ENCODE data around the gene PNKP.
A peak's percentile ranks its signal among the peaks of the same experiment; 100 is the strongest.

PNKP gene

GRCh38 chr19:49840321-49840720, 27.1 kb downstream of the PNKP start:
- no peaks in the 10 kb centered on the region for H3K79me1 ChIP-seq (ENCODE audit: low read depth, low read length)
- H3K9ac ChIP-seq (ENCODE audit: low read depth, low read length, poor library complexity): peak overlapping the region; percentile 31
- H4K91ac ChIP-seq (ENCODE audit: low read depth, low read length, poor library complexity): no peak overlapping the region
- no peak overlapping the region for H3K4ac ChIP-seq (ENCODE audit: low read length)
- H3K4me2 ChIP-seq (ENCODE audit: insufficient read depth, low read length, poor library complexity, severe bottlenecking): no peak overlapping the region
- no peak overlapping the region for H2BK5ac ChIP-seq (ENCODE audit: low read length)
- H3K23ac ChIP-seq (ENCODE audit: low read depth, low read length, poor library complexity): no peak overlapping the region
- H3K4me3 ChIP-seq (ENCODE audit: low read length in 2 of 2): no peak overlapping the region
- no peak overlapping the region for H4K8ac ChIP-seq (ENCODE audit: low read depth, low read length)
- no peaks in the 10 kb centered on the region for H3K27me3 ChIP-seq (ENCODE audit: control insufficient read depth in 3 of 3, insufficient read depth in 3 of 3, low read depth in 1 of 3, low read length in 3 of 3)
- H2BK15ac ChIP-seq (ENCODE audit: low read length): no peak overlapping the region
- no peaks in the 10 kb centered on the region for H3K9me3 ChIP-seq (replicated peaks in 1 of 2; ENCODE audit: control insufficient read depth in 2 of 2, insufficient read depth in 1 of 2, low read depth in 1 of 2, low read length in 2 of 2)
- H3K14ac ChIP-seq (ENCODE audit: low read length): no peak overlapping the region
- H3K18ac ChIP-seq (ENCODE audit: low read length): no peak overlapping the region
- no peak overlapping the region for H2AFZ ChIP-seq (ENCODE audit: low read length)
- peaks cover 44 to 76% of the 10 kb centered on the region in 2 donors for H3K36me3 ChIP-seq (replicated peaks in 1 of 2; ENCODE audit: control insufficient read depth in 2 of 2, insufficient read depth in 2 of 2, low read length in 2 of 2)
- H3K27ac ChIP-seq (replicated peaks; ENCODE audit: low read length): no peak overlapping the region
- no peak overlapping the region for H2AK5ac ChIP-seq (ENCODE audit: low read depth, low read length)
- no peaks in the 10 kb centered on the region for H3K4me1 ChIP-seq (ENCODE audit: control insufficient read depth in 2 of 2, insufficient read depth in 1 of 2, low read depth in 1 of 2, low read length in 2 of 2)
- no CpG with 5 or more reads among the region's 11 CpGs for WGBS, 2 donors (ENCODE audit: extremely low coverage in 2 of 2, insufficient read length in 2 of 2, insufficient replicate concordance in 1 of 2)
- H2BK12ac ChIP-seq (ENCODE audit: low read length): no peak overlapping the region
- no peak overlapping the region for H2BK120ac ChIP-seq (ENCODE audit: low read depth, low read length)
- no peak for DNase-seq (ENCODE audit: low spot score)

- no peak overlapping the region for H3K4ac ChIP-seq (ENCODE audit: low read length)
- no peak overlapping the region for H2BK120ac ChIP-seq (ENCODE audit: low read depth, low read length)
- H3K36me3 ChIP-seq (replicated peaks in 1 of 2; ENCODE audit: control insufficient read depth in 2 of 2, insufficient read depth in 2 of 2, low read length in 2 of 2): peaks cover 49 to 82% of the 10 kb centered on the region in 2 donors
- no peak overlapping the region for H3K4me3 ChIP-seq (ENCODE audit: low read length in 2 of 2)
- H3K4me1 ChIP-seq (ENCODE audit: control insufficient read depth in 2 of 2, insufficient read depth in 1 of 2, low read depth in 1 of 2, low read length in 2 of 2): no peaks in the 10 kb centered on the region
- H2AK5ac ChIP-seq (ENCODE audit: low read depth, low read length): no peak overlapping the region
- no peaks in the 10 kb centered on the region for H3K79me1 ChIP-seq (ENCODE audit: low read depth, low read length)
- H3K27ac ChIP-seq (replicated peaks; ENCODE audit: low read length): no peak overlapping the region
- no peak overlapping the region for H4K91ac ChIP-seq (ENCODE audit: low read depth, low read length, poor library complexity)
- H3K27me3 ChIP-seq (ENCODE audit: control insufficient read depth in 3 of 3, insufficient read depth in 3 of 3, low read depth in 1 of 3, low read length in 3 of 3): no peaks in the 10 kb centered on the region
- WGBS, 2 donors (ENCODE audit: extremely low coverage in 2 of 2, insufficient read length in 2 of 2, insufficient replicate concordance in 1 of 2): no CpG with 5 or more reads among the region's 11 CpGs
- no peak overlapping the region for H3K18ac ChIP-seq (ENCODE audit: low read length)
- no peak overlapping the region for H2BK15ac ChIP-seq (ENCODE audit: low read length)
- H2BK5ac ChIP-seq (ENCODE audit: low read length): no peak overlapping the region
- H3K4me2 ChIP-seq (ENCODE audit: insufficient read depth, low read length, poor library complexity, severe bottlenecking): no peak overlapping the region
- no peak overlapping the region for H3K23ac ChIP-seq (ENCODE audit: low read depth, low read length, poor library complexity)
- H3K9ac ChIP-seq (ENCODE audit: low read depth, low read length, poor library complexity): no peak overlapping the region
- H3K9me3 ChIP-seq (replicated peaks in 1 of 2; ENCODE audit: control insufficient read depth in 2 of 2, insufficient read depth in 1 of 2, low read depth in 1 of 2, low read length in 2 of 2): no peaks in the 10 kb centered on the region
- no peak overlapping the region for H2BK12ac ChIP-seq (ENCODE audit: low read length)
- no peak for DNase-seq (ENCODE audit: low spot score)
- no peak overlapping the region for H4K8ac ChIP-seq (ENCODE audit: low read depth, low read length)
- H3K14ac ChIP-seq (ENCODE audit: low read length): no peak overlapping the region
- H2AFZ ChIP-seq (ENCODE audit: low read length): no peak overlapping the region
Observed at GRCh38 chr19:49839713-49840112, 27.7 kb downstream of the PNKP start.

- Histone ChIP-seq H4K91ac (ENCODE audit: low read depth, low read length, poor library complexity) (no peak overlapping the region), H3K4me1 (ENCODE audit: control insufficient read depth in 2 of 2, insufficient read depth in 1 of 2, low read depth in 1 of 2, low read length in 2 of 2) (no peaks in the 10 kb centered on the region), H3K4me3 (ENCODE audit: low read length in 2 of 2) (no peak overlapping the region), H2AFZ (ENCODE audit: low read length) (no peak overlapping the region), H3K23ac (ENCODE audit: low read depth, low read length, poor library complexity) (no peak overlapping the region), H4K8ac (ENCODE audit: low read depth, low read length) (no peak overlapping the region), H3K79me1 (ENCODE audit: low read depth, low read length) (no peaks in the 10 kb centered on the region), H3K4ac (ENCODE audit: low read length) (no peak overlapping the region), H2BK5ac (ENCODE audit: low read length) (no peak overlapping the region), H3K9me3 (replicated peaks in 1 of 2; ENCODE audit: control insufficient read depth in 2 of 2, insufficient read depth in 1 of 2, low read depth in 1 of 2, low read length in 2 of 2) (no peaks in the 10 kb centered on the region), H3K27ac (replicated peaks; ENCODE audit: low read length) (no peak overlapping the region), H2BK120ac (ENCODE audit: low read depth, low read length) (no peak overlapping the region), H3K9ac (ENCODE audit: low read depth, low read length, poor library complexity) (no peak overlapping the region), H3K18ac (ENCODE audit: low read length) (no peak overlapping the region), H2BK12ac (ENCODE audit: low read length) (no peak overlapping the region), H2BK15ac (ENCODE audit: low read length) (no peak overlapping the region), H2AK5ac (ENCODE audit: low read depth, low read length) (no peak overlapping the region), H3K4me2 (ENCODE audit: insufficient read depth, low read length, poor library complexity, severe bottlenecking) (no peak overlapping the region), H3K14ac (ENCODE audit: low read length) (no peak overlapping the region), H3K36me3 (replicated peaks in 1 of 2; ENCODE audit: control insufficient read depth in 2 of 2, insufficient read depth in 2 of 2, low read length in 2 of 2) (peaks cover 53 to 88% of the 10 kb centered on the region in 2 donors), H3K27me3 (ENCODE audit: control insufficient read depth in 3 of 3, insufficient read depth in 3 of 3, low read depth in 1 of 3, low read length in 3 of 3) (no peaks in the 10 kb centered on the region)
- no peak for DNase-seq (ENCODE audit: low spot score)
- WGBS, 2 donors (ENCODE audit: extremely low coverage in 2 of 2, insufficient read length in 2 of 2, insufficient replicate concordance in 1 of 2): no CpG with 5 or more reads among the region's 18 CpGs
Observed at GRCh38 chr19:49838885-49839588, 28.3 kb downstream of the PNKP start.

- Histone ChIP-seq H3K9ac (ENCODE audit: low read depth, low read length, poor library complexity) (no peak overlapping the region), H3K27me3 (ENCODE audit: control insufficient read depth in 3 of 3, insufficient read depth in 3 of 3, low read depth in 1 of 3, low read length in 3 of 3) (no peaks in the 10 kb centered on the region), H3K14ac (ENCODE audit: low read length) (no peak overlapping the region), H2BK120ac (ENCODE audit: low read depth, low read length) (no peak overlapping the region), H3K9me3 (replicated peaks in 1 of 2; ENCODE audit: control insufficient read depth in 2 of 2, insufficient read depth in 1 of 2, low read depth in 1 of 2, low read length in 2 of 2) (no peaks in the 10 kb centered on the region), H3K36me3 (replicated peaks in 1 of 2; ENCODE audit: control insufficient read depth in 2 of 2, insufficient read depth in 2 of 2, low read length in 2 of 2) (peaks cover 66 to 98% of the 10 kb centered on the region in 2 donors), H3K79me1 (ENCODE audit: low read depth, low read length) (no peaks in the 10 kb centered on the region), H3K4me2 (ENCODE audit: insufficient read depth, low read length, poor library complexity, severe bottlenecking) (no peak overlapping the region), H3K4ac (ENCODE audit: low read length) (no peak overlapping the region), H4K91ac (ENCODE audit: low read depth, low read length, poor library complexity) (no peak overlapping the region), H2AFZ (ENCODE audit: low read length) (no peak overlapping the region), H3K27ac (replicated peaks; ENCODE audit: low read length) (no peak overlapping the region), H4K8ac (ENCODE audit: low read depth, low read length) (no peak overlapping the region), H2BK12ac (ENCODE audit: low read length) (no peak overlapping the region), H2BK15ac (ENCODE audit: low read length) (no peak overlapping the region), H3K4me1 (ENCODE audit: control insufficient read depth in 2 of 2, insufficient read depth in 1 of 2, low read depth in 1 of 2, low read length in 2 of 2) (no peaks in the 10 kb centered on the region), H2BK5ac (ENCODE audit: low read length) (no peak overlapping the region), H2AK5ac (ENCODE audit: low read depth, low read length) (no peak overlapping the region), H3K18ac (ENCODE audit: low read length) (no peak overlapping the region), H3K4me3 (ENCODE audit: low read length in 2 of 2) (no peak overlapping the region), H3K23ac (ENCODE audit: low read depth, low read length, poor library complexity) (no peak overlapping the region)
- no CpG with 5 or more reads among the region's 9 CpGs for WGBS, 2 donors (ENCODE audit: extremely low coverage in 2 of 2, insufficient read length in 2 of 2, insufficient replicate concordance in 1 of 2)
- no peak for DNase-seq (ENCODE audit: low spot score)
Observed at GRCh38 chr19:49837425-49837824, 30.0 kb downstream of the PNKP start.

All from neuronal stem cell (in vitro differentiated cells).